GM18873 (cell line): ENCODE data around the gene SPSB3.

Experiments
- ATAC-seq: cut with Tn5 transposase; IDR thresholded peaks from one replicate; pipeline ENCODE4 v1.9.1; 2021; ENCODE audit warnings: mild to moderate bottlenecking, moderate library complexity, moderate number of reproducible peaks; ENCODE audit not compliant: unreplicated experiment, low FRiP score

The SPSB3 gene

GRCh38 chr16:1782408-1783264 is at the start of gene SPSB3, which contains the start of gene NUBP2:
Gene SPSB3, minus strand, starts transcription at chr16:1782571. Its CDS starts 1,088 bp downstream, at chr16:1781483.
Gene NUBP2, plus strand, starts transcription at chr16:1782960. Its CDS starts 61 bp downstream, at chr16:1783021.
- peak; percentile 86 for ATAC-seq

DNA sequence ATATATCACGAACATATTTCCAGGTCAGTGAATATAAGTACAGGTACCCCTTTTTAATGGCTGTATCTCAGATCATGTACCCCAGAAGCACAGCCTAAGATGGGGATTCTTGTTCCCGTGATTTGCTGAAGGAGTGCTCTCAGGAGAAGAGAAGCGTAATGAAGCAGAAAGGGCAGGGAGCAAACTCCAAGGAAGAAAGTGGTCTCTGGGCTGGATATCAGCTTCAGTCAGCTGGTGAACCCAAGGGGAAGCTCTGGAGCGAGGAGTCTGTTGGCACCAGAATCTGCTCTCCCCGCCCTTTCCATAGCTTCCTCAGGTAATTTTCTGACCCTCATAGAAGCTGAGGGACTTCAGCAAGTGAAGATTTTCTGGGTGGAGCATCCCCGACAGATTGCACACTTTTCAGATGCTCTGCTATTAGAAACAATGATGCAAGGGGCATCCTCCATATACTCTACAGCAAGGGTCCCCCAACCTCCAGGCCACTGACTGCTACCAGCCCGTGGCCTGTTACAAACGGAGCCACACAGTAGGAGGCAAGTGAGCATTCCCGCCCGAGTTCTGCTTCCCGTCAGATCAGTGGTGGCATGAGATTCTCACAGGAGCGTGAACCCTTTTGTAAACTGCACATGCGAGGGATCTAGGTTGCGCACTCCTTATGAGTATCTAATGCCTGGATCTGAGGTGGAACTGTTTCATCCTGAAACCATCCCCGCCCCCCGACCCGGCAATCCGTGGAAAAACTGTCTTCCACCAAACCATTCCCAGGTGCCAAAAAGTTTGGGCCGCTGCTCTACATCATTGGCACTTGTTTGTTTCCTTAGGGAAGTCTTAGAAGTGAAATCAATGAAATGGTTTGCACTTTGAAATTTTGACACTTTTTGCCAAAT is 49.1 kb upstream of the SPSB3 start:
- no peak for ATAC-seq

GRCh38 chr16:1830213-1830612 is 47.8 kb upstream of the SPSB3 start:
- no peak for ATAC-seq

- no peak for ATAC-seq
Measured at GRCh38 chr16:1828645-1829410, 46.5 kb upstream of the SPSB3 start.

DNA sequence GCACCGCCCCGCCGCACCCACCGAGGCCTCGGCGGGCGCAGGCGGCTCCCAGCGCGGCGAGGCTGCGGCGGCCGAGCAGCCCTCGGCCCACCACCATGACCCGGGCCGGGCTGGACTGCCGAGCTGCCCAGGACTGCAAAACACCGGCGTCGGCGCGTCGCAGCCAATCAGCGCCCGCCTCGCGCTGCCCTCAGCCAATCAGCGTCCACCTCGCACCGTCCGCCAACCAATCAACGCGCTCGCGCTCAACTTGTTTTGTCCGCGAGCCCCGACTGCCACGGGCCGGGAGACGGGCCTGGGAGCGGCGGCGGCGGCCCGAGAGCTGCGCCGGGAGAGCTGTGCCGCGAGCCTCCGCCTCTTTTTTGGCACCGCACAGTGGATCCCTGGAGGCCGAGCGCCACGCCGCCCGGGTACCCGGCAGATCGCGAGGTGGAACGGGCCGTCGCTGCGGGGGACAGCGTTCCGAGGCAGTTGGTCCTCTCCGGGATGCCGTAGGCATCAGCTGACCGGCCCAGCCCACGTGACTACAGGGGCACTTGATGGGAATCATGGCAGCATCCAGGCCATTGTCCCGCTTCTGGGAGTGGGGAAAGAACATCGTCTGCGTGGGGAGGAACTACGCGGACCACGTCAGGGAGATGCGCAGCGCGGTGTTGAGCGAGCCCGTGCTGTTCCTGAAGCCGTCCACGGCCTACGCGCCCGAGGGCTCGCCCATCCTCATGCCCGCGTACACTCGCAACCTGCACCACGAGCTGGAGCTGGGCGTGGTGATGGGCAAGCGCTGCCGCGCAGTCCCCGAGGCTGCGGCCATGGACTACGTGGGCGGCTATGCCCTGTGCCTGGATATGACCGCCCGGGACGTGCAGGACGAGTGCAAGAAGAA is 44.6 kb upstream of the SPSB3 start, which contains the start of the genes FAHD1 and HAGH:
Gene FAHD1 (plus strand): TSS at position 516 of the 883 bp plus-strand sequence. CDS start 33 bp downstream, at position 549.
Gene HAGH (minus strand): TSS at position 135 of the 883 bp plus-strand sequence. CDS start 38 bp downstream, at position 97.
- ATAC-seq: peak; percentile 79

GRCh38 chr16:1825864-1826690 is 43.7 kb upstream of the SPSB3 start:
- ATAC-seq: peak; percentile 26

DNA sequence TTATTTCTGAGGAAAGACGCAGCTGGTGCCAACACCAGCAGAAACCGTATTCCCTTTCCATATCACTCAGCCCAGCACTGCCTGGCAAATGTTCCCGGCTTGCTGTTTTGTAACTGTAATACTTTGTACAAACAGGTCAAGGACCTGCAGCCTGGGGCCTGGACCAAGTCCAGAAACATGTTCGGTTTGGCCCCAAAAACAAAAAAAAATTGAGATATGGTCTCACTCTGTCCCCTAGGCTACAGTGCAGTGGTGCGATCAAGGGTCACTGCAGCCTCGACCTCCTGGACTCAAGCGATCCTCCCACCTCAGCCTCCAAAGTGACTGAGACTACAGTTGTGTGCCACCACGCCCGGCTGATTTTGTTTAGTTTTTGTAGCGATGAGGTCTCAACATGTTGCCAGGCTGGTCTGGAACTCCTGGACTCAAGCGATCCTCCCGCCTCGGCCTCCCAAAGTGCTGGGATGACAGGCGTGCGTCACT is 43.1 kb upstream of the SPSB3 start:
- ATAC-seq: no peak

GRCh38 chr16:1823821-1824220 is 41.5 kb upstream of the SPSB3 start:
- ATAC-seq: no peak

DNA sequence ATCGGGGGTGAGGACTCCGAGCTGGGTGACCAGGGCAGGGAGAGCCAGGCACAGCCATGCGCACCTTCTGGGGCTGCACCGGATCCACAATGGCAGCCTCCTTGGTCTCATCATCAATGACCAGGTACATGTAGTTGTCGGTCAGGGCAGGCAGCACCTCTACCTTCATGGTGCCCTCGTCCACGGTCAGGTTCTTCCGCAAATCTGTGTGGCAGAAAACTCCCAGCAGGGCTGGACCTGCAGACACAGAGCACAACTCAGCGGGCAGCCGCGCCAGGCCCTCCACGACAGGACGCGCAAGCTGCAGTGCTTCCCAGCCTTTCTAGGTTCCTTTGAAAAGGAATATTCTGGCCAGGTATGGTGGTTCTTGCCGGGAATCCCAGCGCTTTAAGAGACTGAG is 40.4 kb upstream of the SPSB3 start:
- no peak for ATAC-seq

- no peak for ATAC-seq
Measured at GRCh38 chr16:1821861-1822611, 39.7 kb upstream of the SPSB3 start.

GRCh38 chr16:1820946-1821290 is 38.5 kb upstream of the SPSB3 start:
- no peak for ATAC-seq

DNA sequence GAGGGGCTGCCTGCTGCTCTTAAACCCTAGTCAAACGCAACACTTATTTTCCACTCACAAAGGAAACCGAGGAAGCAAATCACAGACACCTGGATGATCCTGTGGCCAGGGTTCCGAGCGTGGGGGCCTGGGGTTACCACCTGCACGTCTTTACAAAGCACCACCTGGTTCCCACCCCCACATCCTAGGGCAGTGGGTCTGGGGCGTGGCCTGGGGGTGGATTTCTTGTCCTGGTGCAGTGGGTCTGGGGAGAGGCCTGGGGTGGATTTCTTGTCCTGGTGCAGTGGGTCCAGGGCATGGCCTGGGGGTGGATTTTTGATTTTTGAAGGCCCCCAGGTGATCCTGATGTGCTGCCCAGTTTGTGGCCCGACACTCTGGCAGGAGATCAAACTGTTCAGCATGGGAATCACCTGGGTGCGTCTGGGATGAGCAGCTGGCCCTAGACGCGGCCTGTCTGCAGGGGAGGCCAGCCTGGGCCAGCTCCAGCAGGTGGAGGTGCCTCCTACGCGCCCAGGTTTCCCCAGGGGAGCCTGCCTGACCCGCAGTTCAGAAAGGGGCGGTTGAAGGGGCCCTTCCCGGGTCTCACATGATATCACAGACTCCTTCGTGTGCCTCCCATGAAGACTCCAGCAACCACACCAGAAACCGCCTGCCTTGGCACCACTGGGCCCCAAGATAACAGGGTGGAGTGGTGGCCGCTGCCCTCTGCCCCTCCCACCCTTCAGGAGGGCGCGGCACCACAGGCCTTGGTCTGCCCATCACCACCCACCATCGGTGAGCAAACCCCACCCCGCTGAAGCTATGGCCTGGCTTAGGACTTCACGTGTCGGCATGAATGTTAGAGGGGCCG is 38.0 kb upstream of the SPSB3 start:
- no peak for ATAC-seq

GRCh38 chr16:1819611-1820010 is 37.2 kb upstream of the SPSB3 start:
- no peak for ATAC-seq

DNA sequence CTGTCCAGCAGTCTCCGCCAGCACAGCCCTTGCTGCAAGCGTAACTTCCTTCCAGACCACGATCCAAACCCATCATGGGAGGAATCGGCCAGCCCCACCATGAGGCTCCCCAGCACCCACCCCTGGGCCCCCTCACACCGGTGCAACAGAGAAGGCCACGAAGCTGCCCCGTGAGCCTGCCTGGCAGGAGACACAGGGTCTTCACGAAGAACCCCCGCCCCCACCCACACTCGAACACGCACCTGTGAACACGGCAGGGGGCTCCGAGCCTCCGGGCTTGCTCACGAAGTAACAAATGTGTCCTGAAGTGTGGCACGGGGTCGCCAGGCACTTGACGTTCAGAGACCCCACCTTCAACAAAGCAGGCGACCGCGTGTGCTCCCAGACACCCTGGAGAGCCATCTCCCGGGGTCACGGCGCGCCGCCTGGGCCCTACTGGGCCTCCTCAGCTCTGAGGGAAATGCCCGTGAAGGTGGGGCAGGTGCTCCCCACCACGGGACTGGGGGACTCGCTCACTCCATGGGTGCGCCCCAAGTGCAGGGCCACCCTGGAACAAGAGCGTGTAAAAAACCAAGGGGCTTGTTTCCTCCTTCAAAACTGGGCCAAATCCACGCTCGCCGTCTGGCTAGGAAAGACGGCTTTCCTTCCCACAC is 36.6 kb upstream of the SPSB3 start:
- no peak for ATAC-seq

DNA sequence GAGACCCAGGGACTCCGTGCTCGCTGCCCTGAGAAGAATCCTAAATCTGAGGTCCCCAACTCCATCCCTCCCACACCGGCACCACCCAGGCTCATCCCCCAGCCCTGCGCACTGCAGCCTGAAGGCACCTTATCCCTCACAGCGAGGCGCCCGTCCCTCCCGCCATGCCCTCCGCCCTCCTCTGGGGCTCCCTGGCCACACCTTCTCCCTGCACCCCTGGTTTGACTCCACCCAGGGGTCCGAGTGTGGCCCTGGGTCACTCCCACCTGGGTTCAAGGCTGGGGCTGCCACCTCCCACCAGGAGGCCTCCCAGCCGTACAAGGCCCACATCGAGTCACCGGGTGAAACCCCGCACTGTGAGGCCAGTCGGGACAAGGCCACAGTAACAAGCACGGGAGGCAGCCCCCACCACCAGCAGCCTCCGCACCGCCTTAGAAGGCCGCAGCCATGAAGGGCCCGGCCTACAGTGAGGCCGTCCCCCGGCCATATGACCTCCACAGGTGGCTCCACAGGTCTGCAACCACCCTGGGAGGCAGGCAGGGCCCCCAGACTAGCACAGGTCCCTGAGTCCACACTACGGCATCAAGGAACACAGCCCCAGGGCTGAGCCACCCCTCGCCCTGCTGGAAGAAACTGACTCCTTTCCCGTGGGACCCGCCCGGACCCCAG is 36.0 kb upstream of the SPSB3 start:
- no peak for ATAC-seq

- ATAC-seq: no peak
Measured at GRCh38 chr16:1817716-1818115, 35.3 kb upstream of the SPSB3 start.
